SK-N-SH treated with all-trans-retinoic acid at 6 μM for 48 hours (cell line): ENCODE measurements around the gene STOX1.

Experiments
- ATAC-seq: fragments of 200-7000 bp; cut with Tn5 transposase; 3 replicates; pipeline ENCODE4 v1.9.1; 2020; ENCODE audit warnings: mild to moderate bottlenecking, moderate library complexity
- ARNTL ChIP-seq: fragments of 450-650 bp; formaldehyde crosslinking; IDR thresholded peaks from 2 replicates; pipeline ENCODE4 v1.5.0; 2020; ENCODE audit warnings: low read depth, mild to moderate bottlenecking, moderate library complexity, borderline replicate concordance
- BACH2 ChIP-seq: fragments of 250-450 bp; sonication (Bioruptor Pico); IDR thresholded peaks from 2 replicates; pipeline ENCODE4 v1.9.0; 2021; ENCODE audit warnings: mild to moderate bottlenecking, borderline replicate concordance
- CSDC2 ChIP-seq: fragments of 250-450 bp; sonication (Bioruptor Pico); IDR thresholded peaks from 2 replicates; pipeline ENCODE4 v1.5.0; 2020; ENCODE audit warnings: mild to moderate bottlenecking, moderate library complexity
- ESRRG ChIP-seq: fragments of 250-450 bp; sonication (Bioruptor Pico); IDR thresholded peaks from 2 replicates; pipeline ENCODE4 v1.6.1; 2021; ENCODE audit warnings: mild to moderate bottlenecking
- GLIS3 ChIP-seq: fragments of 250-450 bp; sonication (Bioruptor Pico); IDR thresholded peaks from 2 replicates; pipeline ENCODE4 v1.5.0; 2020; ENCODE audit warnings: mild to moderate bottlenecking, moderate library complexity
- ISL1 ChIP-seq: fragments of 250-450 bp; sonication (Bioruptor Pico); IDR thresholded peaks from 2 replicates; pipeline ENCODE4 v2.1.2; 2022; ENCODE audit warnings: mild to moderate bottlenecking, moderate library complexity
- OSR1 ChIP-seq: fragments of 250-450 bp; sonication (Bioruptor Pico); IDR thresholded peaks from 2 replicates; pipeline ENCODE4 v1.8.0; 2022; ENCODE audit warnings: moderate library complexity, mild to moderate bottlenecking, inconsistent platforms
- PPARA ChIP-seq: fragments of 250-450 bp; sonication (Bioruptor Pico); IDR thresholded peaks from 2 replicates; pipeline ENCODE4 v1.5.0; 2020; ENCODE audit warnings: mild to moderate bottlenecking, borderline replicate concordance
- RARB ChIP-seq: fragments of 250-450 bp; sonication (Bioruptor Pico); IDR thresholded peaks from 2 replicates; pipeline ENCODE4 v1.8.0; 2021; ENCODE audit warnings: mild to moderate bottlenecking, moderate library complexity
- SNAI2 ChIP-seq: fragments of 250-450 bp; sonication (Bioruptor Pico); IDR thresholded peaks from 2 replicates; pipeline ENCODE4 v1.5.0; 2020; ENCODE audit warnings: mild to moderate bottlenecking, moderate library complexity
- TCF4 ChIP-seq: fragments of 250-450 bp; sonication (Bioruptor Pico); IDR thresholded peaks from 2 replicates; pipeline ENCODE4 v1.8.0; 2021; ENCODE audit warnings: mild to moderate bottlenecking, moderate library complexity, borderline replicate concordance
- ZC3H10 ChIP-seq: fragments of 250-450 bp; sonication (Bioruptor Pico); IDR thresholded peaks from 2 replicates; pipeline ENCODE4 v1.5.1; 2021; ENCODE audit warnings: mild to moderate bottlenecking, moderate library complexity
- ZFP3 ChIP-seq: fragments of 250-450 bp; sonication (Bioruptor Pico); IDR thresholded peaks from 2 replicates; pipeline ENCODE4 v1.5.0; 2020; ENCODE audit warnings: mild to moderate bottlenecking, moderate library complexity
- ZFP30 ChIP-seq: fragments of 450-650 bp; formaldehyde crosslinking; IDR thresholded peaks from 2 replicates; pipeline ENCODE4 v1.5.0; 2022; ENCODE audit warnings: mild to moderate bottlenecking, moderate library complexity
- ZNF565 ChIP-seq: fragments of 450-650 bp; formaldehyde crosslinking; conservative IDR thresholded peaks from 2 replicates; pipeline ENCODE4 v1.5.0; 2020; ENCODE audit warnings: low read depth, mild to moderate bottlenecking, moderate library complexity
- ZNF70 ChIP-seq: fragments of 450-650 bp; formaldehyde crosslinking; IDR thresholded peaks from 2 replicates; pipeline ENCODE4 v1.5.0; 2020; ENCODE audit warnings: mild to moderate bottlenecking, moderate library complexity
- ZNF8 ChIP-seq: fragments of 450-650 bp; formaldehyde crosslinking; IDR thresholded peaks from 2 replicates; pipeline ENCODE4 v1.5.0; 2020; ENCODE audit warnings: mild to moderate bottlenecking, moderate library complexity
- TF ChIP-seq, protein P1 (sequence below): fragments of 250-450 bp; sonication (Bioruptor Pico); IDR thresholded peaks from 2 replicates; pipeline ENCODE4 v1.5.0; 2020; ENCODE audit warnings: mild to moderate bottlenecking, moderate library complexity
- TF ChIP-seq, protein P2 (sequence below): fragments of 250-450 bp; sonication (Bioruptor Pico); IDR thresholded peaks from 2 replicates; pipeline ENCODE4 v1.8.0; 2020; ENCODE audit warnings: mild to moderate bottlenecking, moderate library complexity, borderline replicate concordance
- TF ChIP-seq, protein P3 (sequence below): fragments of 250-450 bp; sonication (Bioruptor Pico); IDR thresholded peaks from 2 replicates; pipeline ENCODE4 v1.5.1; 2020; ENCODE audit warnings: low read depth, mild to moderate bottlenecking, moderate library complexity
- TF ChIP-seq, protein P4 (sequence below): fragments of 250-450 bp; sonication (Bioruptor Pico); IDR thresholded peaks from 2 replicates; pipeline ENCODE4 v1.5.1; 2021; ENCODE audit warnings: mild to moderate bottlenecking, moderate library complexity

Gene STOX1

DNA sequence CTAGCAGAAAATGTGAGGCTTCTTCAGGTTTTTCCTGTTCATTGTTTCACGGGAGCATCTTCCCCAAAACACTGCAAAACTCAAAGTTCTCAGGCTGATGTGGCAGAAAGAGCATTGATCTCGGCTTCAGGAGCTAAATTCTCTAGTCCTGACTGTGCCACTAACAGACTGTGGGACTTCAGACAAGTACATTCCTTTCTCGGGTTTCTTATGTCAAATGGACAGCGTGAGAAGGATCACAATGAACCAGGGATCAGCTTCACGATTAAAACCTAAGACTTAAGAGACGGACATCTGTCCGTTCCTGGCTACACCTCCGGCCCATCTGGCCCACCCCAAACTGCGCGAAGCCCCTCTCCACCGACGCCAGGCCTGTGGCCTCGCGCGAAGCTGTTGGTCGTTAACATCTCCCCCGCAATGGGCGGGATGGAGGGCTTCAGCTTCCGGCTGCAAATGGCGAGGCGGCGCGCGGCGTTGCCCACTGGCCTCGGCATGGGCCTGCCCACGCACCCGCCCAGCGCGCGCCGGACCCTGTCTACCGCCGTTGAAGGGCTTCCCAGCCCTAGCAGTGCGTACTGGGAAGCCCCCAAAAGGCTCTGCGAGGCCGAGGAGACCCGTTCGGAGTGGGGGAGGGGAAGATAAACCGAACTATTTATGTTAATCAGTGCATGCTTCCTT lies 73.2 kb downstream of the STOX1 start:
- ATAC-seq = peak; percentile 70
- TF ChIP-seq RARB (no peak), ZFP30 (CRISPR knock-in tag) (peak; percentile 37; the same call in 1 of the 2 replicates), SNAI2 (CRISPR knock-in tag) (0 out of 2 replicates have a peak, but pooled peaks have one; percentile 8), ISL1 (CRISPR knock-in tag) (no peak), PPARA (CRISPR knock-in tag) (no peak), ARNTL (CRISPR knock-in tag) (peak; percentile 65; the same call in 1 of the 2 replicates), ZNF565 (CRISPR knock-in tag) (no peak), CSDC2 (CRISPR knock-in tag) (0 out of 2 replicates have a peak, but pooled peaks have one; percentile 33), BACH2 (no peak), GLIS3 (CRISPR knock-in tag) (0 out of 2 replicates have a peak, but pooled peaks have one; percentile 52), ZNF70 (CRISPR knock-in tag) (peak; percentile 19; the same call in 1 of the 2 replicates), ZNF8 (CRISPR knock-in tag) (peak; percentile 36; the same call in 1 of the 2 replicates), OSR1 (CRISPR knock-in tag) (no peak), ZC3H10 (CRISPR knock-in tag) (no peak), ZFP3 (peak; percentile 48; the same call in 1 of the 2 replicates)
- TF ChIP-seq, protein P1, sequence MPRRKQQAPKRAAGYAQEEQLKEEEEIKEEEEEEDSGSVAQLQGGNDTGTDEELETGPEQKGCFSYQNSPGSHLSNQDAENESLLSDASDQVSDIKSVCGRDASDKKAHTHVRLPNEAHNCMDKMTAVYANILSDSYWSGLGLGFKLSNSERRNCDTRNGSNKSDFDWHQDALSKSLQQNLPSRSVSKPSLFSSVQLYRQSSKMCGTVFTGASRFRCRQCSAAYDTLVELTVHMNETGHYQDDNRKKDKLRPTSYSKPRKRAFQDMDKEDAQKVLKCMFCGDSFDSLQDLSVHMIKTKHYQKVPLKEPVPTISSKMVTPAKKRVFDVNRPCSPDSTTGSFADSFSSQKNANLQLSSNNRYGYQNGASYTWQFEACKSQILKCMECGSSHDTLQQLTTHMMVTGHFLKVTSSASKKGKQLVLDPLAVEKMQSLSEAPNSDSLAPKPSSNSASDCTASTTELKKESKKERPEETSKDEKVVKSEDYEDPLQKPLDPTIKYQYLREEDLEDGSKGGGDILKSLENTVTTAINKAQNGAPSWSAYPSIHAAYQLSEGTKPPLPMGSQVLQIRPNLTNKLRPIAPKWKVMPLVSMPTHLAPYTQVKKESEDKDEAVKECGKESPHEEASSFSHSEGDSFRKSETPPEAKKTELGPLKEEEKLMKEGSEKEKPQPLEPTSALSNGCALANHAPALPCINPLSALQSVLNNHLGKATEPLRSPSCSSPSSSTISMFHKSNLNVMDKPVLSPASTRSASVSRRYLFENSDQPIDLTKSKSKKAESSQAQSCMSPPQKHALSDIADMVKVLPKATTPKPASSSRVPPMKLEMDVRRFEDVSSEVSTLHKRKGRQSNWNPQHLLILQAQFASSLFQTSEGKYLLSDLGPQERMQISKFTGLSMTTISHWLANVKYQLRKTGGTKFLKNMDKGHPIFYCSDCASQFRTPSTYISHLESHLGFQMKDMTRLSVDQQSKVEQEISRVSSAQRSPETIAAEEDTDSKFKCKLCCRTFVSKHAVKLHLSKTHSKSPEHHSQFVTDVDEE (CRISPR knock-in tag) = peak; percentile 46; the same call in 1 of the 2 replicates
- TF ChIP-seq, protein P2, sequence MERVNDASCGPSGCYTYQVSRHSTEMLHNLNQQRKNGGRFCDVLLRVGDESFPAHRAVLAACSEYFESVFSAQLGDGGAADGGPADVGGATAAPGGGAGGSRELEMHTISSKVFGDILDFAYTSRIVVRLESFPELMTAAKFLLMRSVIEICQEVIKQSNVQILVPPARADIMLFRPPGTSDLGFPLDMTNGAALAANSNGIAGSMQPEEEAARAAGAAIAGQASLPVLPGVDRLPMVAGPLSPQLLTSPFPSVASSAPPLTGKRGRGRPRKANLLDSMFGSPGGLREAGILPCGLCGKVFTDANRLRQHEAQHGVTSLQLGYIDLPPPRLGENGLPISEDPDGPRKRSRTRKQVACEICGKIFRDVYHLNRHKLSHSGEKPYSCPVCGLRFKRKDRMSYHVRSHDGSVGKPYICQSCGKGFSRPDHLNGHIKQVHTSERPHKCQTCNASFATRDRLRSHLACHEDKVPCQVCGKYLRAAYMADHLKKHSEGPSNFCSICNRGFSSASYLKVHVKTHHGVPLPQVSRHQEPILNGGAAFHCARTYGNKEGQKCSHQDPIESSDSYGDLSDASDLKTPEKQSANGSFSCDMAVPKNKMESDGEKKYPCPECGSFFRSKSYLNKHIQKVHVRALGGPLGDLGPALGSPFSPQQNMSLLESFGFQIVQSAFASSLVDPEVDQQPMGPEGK = no peak
- TF ChIP-seq, protein P3, sequence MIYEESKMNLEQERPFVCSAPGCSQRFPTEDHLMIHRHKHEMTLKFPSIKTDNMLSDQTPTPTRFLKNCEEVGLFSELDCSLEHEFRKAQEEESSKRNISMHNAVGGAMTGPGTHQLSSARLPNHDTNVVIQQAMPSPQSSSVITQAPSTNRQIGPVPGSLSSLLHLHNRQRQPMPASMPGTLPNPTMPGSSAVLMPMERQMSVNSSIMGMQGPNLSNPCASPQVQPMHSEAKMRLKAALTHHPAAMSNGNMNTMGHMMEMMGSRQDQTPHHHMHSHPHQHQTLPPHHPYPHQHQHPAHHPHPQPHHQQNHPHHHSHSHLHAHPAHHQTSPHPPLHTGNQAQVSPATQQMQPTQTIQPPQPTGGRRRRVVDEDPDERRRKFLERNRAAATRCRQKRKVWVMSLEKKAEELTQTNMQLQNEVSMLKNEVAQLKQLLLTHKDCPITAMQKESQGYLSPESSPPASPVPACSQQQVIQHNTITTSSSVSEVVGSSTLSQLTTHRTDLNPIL (CRISPR knock-in tag) = no peak
- TF ChIP-seq, protein P4, sequence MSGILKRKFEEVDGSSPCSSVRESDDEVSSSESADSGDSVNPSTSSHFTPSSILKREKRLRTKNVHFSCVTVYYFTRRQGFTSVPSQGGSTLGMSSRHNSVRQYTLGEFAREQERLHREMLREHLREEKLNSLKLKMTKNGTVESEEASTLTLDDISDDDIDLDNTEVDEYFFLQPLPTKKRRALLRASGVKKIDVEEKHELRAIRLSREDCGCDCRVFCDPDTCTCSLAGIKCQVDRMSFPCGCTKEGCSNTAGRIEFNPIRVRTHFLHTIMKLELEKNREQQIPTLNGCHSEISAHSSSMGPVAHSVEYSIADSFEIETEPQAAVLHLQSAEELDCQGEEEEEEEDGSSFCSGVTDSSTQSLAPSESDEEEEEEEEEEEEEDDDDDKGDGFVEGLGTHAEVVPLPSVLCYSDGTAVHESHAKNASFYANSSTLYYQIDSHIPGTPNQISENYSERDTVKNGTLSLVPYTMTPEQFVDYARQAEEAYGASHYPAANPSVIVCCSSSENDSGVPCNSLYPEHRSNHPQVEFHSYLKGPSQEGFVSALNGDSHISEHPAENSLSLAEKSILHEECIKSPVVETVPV (CRISPR knock-in tag) = no peak
- TF ChIP-seq, all 23 proteins: peak for 9

DNA sequence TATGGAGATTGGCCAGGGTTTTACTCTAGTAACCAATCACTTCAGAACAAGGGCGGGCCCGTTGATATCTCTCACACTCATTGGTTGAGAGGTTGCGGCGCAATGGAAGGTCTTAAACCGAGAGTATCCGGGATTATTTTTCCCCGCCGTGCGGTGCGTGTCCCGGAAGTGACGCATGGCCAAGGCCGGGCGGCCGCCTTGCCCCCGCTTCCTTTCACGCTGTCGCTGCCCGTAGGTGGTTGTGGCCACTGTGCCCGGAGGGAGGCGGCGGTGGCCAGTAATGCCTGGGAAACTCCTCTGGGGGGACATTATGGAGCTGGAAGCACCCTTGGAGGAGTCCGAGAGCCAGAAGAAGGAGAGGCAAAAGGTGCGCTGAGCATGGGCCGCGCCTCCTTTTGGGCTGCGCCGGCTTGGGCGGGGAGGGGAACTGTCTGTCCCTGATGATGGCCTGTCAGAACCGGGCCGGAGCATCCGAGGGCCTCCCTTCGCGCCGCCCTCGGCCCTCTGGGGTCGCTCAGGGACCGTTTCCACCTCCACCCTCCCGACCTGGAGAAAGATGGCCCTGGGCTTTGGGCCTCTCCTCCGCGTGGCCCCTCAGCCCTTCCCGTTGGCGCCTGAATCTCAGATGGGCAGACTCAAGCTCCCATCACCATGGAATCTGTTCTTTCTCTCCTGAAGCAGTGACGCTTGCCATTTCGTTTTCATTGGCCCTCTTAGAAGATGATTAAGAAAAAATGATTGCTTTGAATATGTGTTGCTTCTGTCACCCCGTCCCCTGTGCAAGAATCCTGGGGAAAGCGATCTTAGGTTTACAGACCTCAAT lies 74.0 kb downstream of the STOX1 start, which contains the start of gene DDX50:
DDX50 (plus strand) TSS at position 211 of the 823 bp plus-strand sequence; CDS start at position 281, 70 bp downstream.
- ATAC-seq = peak; percentile 97
- TF ChIP-seq SNAI2 (CRISPR knock-in tag) (no peak), ZFP3 (peak; percentile 16; the same call in 1 of the 2 replicates), BACH2 (no peak), ISL1 (CRISPR knock-in tag) (no peak)

DNA sequence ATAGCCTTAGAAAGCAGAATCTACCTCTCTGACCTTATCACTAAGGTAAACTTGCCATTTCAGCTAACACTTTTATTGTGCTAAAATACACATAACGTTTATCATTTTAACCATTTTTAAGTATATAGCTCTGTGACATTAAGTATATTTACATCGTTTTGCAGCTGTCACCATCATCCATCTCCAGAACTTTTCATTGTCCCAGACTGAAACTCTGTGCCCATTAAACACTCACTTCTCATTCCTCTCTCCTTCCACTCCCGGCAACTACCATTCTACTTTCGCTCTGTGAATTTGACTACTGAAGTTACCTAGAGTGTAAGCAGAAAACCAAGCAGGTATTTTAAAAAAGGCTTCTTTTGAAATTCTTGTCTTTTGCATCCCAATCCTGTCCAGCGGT lies 75.1 kb downstream of the STOX1 start:
- ATAC-seq = no peak
- TF ChIP-seq OSR1 (CRISPR knock-in tag) (no peak), TCF4 (CRISPR knock-in tag) (no peak), BACH2 (no peak), SNAI2 (CRISPR knock-in tag) (no peak), ISL1 (CRISPR knock-in tag) (no peak), ESRRG (CRISPR knock-in tag) (no peak)
- TF ChIP-seq, protein P1 (CRISPR knock-in tag) = no peak
